SU-DHL-6 (cell line): Measurements from ENCODE around the gene PTPRA.
"Not testable (repeated sequence)": the region's sequence is repeated elsewhere in the genome, so short reads cannot be mapped to it uniquely, and the experiment has no call there.

Source experiments
- H2AFZ ChIP-seq: fragments of 200-600 bp; sonication (generic); 2 replicates; pipeline ENCODE4 v1.6.1; 2014; ENCODE audit warnings: low read depth, mild to moderate bottlenecking, moderate library complexity, mixed read lengths, antibody characterized with exemption, low read length; ENCODE audit not compliant: severe bottlenecking
- H3F3A ChIP-seq: fragments of 200-600 bp; shearing (Covaris generic); 2 replicates; pipeline ENCODE4 v1.6.0; 2016; ENCODE audit warnings: antibody characterized with exemption, mild to moderate bottlenecking; ENCODE audit not compliant: insufficient read depth
- H3K27ac ChIP-seq: fragments of 200-600 bp; sonication (generic); 2 replicates; pipeline ENCODE4 v1.5.1; 2016; ENCODE audit warnings: low read depth, mild to moderate bottlenecking, low read length, moderate library complexity, mixed read lengths
- H3K27me3 ChIP-seq: fragments of 200-600 bp; sonication (generic), shearing (Covaris generic); 2 replicates; pipeline ENCODE4 v1.6.0; 2014; ENCODE audit warnings: mild to moderate bottlenecking, low read length
- H3K36me3 ChIP-seq: fragments of 200-600 bp; sonication (generic); 2 replicates; pipeline ENCODE4 v1.6.1; 2014; ENCODE audit warnings: mild to moderate bottlenecking, low read length, mixed read lengths
- H3K4me2 ChIP-seq: fragments of 300-600, 200-600 bp; shearing (Covaris generic), sonication (generic); 2 replicates; pipeline ENCODE4 v1.6.0; 2014; ENCODE audit warnings: low read length, low read depth, mild to moderate bottlenecking; ENCODE audit not compliant: poor library complexity, severe bottlenecking
- H3K4me3 ChIP-seq: fragments of 200-600 bp; sonication (generic); 2 replicates; pipeline ENCODE4 v1.5.1; 2014; ENCODE audit warnings: antibody characterized with exemption, low read length, mild to moderate bottlenecking, mixed read lengths; ENCODE audit not compliant: insufficient read depth, poor library complexity, severe bottlenecking
- H3K79me2 ChIP-seq: fragments of 200-600 bp; sonication (generic); 2 replicates; pipeline ENCODE4 v1.6.1; 2014; ENCODE audit warnings: mild to moderate bottlenecking, low read length, moderate library complexity; ENCODE audit not compliant: insufficient read depth
- H3K9ac ChIP-seq: fragments of 200-600 bp; sonication (generic); 2 replicates; pipeline ENCODE4 v1.7.0; 2014; ENCODE audit warnings: mild to moderate bottlenecking, low read length
- H3K9me2 ChIP-seq: fragments of 200-600 bp; sonication (generic); replicated peaks from 2 replicates; pipeline ENCODE4 v1.6.1; 2014; ENCODE audit warnings: low read length; ENCODE audit not compliant: insufficient read depth
- H3K9me3 ChIP-seq: fragments of 200-600 bp; sonication (generic); 2 replicates; pipeline ENCODE4 v1.6.1; 2014; ENCODE audit warnings: low read length, mixed read lengths; ENCODE audit not compliant: insufficient read depth
- H4K20me1 ChIP-seq: fragments of 200-600 bp; sonication (generic); 2 replicates; pipeline ENCODE4 v1.6.1; 2014; ENCODE audit warnings: low read depth, mild to moderate bottlenecking, antibody characterized with exemption, low read length, moderate library complexity, mixed read lengths
- EZH2phosphoT487 ChIP-seq: fragments of 200-600 bp; sonication (generic), shearing (Covaris generic); conservative IDR thresholded peaks from 2 replicates; pipeline ENCODE4 v1.6.1; 2018; ENCODE audit warnings: mild to moderate bottlenecking, antibody characterized with exemption, low read length, moderate library complexity, mixed read lengths
- TF ChIP-seq, protein P1 (sequence below): fragments of 200-600 bp; sonication (generic); IDR thresholded peaks from one replicate; pipeline ENCODE4 v1.5.1; 2017; ENCODE audit warnings: antibody characterized with exemption, mild to moderate bottlenecking, low read length, moderate library complexity; ENCODE audit not compliant: insufficient read depth, poor library complexity, severe bottlenecking

Gene PTPRA

DNA sequence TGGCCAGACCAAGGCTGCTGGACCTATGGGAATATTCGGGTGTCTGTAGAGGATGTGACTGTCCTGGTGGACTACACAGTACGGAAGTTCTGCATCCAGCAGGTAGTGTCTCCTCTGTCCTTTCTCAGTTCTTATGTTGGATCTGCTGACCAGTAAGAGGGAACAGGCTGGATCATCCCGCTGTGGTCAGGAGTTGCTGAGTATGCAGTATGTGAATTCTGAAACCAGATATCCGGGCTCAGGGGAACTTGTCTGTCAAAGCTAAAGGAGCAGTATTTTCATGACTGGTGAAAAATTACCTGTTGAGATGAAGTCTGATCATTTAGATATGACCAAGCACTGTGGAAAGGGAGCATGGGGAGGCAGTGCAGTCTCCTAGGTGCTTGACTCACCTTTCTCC is 148.0 kb downstream of the PTPRA start:
- Histone ChIP-seq H3K79me2 (no peaks in the 10 kb centered on the region), H4K20me1 (no peaks in the 10 kb centered on the region), H3K9me2 (no peaks in the 10 kb centered on the region), H3K36me3 (0 out of 2 replicates have a peak, but pooled peaks cover 2% of the 10 kb centered on the region), H3K9ac (no peak overlapping the region), H3K4me3 (no peak overlapping the region), H3K9me3 (no peaks in the 10 kb centered on the region), H2AFZ (no peak overlapping the region), H3F3A (no peaks in the 10 kb centered on the region), H3K27ac (no peak overlapping the region), H3K4me2 (no peak overlapping the region), H3K27me3 (no peaks in the 10 kb centered on the region)
- TF ChIP-seq, protein P1, sequence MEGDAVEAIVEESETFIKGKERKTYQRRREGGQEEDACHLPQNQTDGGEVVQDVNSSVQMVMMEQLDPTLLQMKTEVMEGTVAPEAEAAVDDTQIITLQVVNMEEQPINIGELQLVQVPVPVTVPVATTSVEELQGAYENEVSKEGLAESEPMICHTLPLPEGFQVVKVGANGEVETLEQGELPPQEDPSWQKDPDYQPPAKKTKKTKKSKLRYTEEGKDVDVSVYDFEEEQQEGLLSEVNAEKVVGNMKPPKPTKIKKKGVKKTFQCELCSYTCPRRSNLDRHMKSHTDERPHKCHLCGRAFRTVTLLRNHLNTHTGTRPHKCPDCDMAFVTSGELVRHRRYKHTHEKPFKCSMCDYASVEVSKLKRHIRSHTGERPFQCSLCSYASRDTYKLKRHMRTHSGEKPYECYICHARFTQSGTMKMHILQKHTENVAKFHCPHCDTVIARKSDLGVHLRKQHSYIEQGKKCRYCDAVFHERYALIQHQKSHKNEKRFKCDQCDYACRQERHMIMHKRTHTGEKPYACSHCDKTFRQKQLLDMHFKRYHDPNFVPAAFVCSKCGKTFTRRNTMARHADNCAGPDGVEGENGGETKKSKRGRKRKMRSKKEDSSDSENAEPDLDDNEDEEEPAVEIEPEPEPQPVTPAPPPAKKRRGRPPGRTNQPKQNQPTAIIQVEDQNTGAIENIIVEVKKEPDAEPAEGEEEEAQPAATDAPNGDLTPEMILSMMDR, result no peak
- no peak for TF ChIP-seq EZH2phosphoT487

DNA sequence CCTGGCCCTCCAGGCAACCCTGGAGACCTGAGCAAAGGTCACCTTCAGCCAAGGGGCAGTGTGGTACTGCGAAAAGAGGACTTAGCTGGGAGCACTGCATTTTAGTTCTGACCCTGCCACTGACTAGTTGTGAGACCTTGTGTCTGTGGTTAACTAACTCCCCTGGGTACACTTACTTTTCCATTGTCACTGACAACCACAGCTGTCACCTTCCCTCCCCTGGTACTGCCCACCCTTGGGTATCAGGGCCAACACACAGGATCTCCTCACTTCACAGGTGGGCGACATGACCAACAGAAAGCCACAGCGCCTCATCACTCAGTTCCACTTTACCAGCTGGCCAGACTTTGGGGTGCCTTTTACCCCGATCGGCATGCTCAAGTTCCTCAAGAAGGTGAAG is 148.5 kb downstream of the PTPRA start:
- Histone ChIP-seq H2AFZ (no peak overlapping the region), H3K36me3 (0 out of 2 replicates have a peak, but pooled peaks cover 2% of the 10 kb centered on the region), H3K9me3 (no peaks in the 10 kb centered on the region), H3K9ac (no peak overlapping the region), H3K4me3 (no peak overlapping the region), H4K20me1 (no peaks in the 10 kb centered on the region), H3F3A (no peaks in the 10 kb centered on the region), H3K4me2 (no peak overlapping the region), H3K9me2 (no peaks in the 10 kb centered on the region), H3K27ac (no peak overlapping the region), H3K79me2 (no peaks in the 10 kb centered on the region), H3K27me3 (no peaks in the 10 kb centered on the region)
- TF ChIP-seq EZH2phosphoT487, result no peak

DNA sequence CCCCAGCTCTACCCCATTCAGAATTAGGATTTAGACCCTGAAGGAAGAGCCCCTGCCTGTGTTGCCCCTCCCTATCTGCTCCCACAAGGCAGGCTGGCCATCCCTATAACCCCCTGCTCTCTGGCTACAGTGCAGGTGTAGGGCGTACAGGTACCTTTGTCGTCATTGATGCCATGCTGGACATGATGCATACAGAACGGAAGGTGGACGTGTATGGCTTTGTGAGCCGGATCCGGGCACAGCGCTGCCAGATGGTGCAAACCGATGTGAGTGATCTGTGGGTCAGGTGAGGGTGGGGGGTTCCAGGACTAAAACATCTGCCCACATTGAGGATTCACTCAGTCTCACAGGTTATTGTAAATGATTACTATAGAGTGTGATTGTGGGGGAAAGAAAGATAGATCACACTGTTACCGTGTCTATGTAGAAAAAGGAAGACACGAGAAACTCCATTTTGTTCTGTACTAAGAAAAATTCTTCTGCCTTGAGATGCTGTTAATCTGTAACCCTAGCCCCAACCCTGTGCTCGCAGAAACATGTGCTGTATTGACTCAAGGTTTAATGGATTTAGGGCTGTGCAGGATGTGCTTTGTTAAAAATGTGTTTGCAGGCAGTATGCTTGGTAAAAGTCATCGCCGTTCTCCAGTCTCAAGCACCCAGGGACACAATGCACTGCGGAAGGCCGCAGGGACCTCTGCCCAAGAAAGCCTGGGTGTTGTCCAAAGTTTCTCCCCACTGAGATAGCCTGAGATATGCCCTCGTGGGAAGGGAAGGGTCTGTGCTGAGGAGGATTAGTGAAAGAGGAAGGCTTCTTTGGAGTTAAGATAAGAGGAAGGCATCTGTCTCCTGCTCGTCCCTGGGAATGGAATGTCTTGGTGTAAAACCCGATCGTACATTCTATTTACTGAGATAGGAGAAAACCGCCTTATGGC is 149.5 kb downstream of the PTPRA start:
- not testable (repeated sequence) for H3K27ac ChIP-seq, H3K9me3 ChIP-seq, H3K36me3 ChIP-seq

DNA sequence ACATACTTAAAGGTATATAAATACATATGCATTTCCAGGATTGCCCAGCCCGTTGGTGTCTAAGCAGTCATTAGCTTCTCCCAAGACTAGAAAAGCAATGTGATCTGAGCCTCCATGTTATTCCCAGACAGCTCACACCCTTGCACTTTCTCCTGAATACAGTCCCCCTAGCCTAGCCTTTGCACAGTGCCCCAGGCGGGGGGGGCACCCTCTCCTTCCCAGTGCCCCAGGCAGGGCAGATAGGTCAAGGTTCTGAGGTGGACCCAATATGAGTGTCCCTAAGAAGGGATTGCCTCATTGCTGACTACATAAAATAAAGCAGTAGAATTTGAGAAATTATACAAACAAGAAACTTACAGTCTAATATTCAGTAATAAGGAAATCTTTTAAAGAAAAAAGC is 154.7 kb downstream of the PTPRA start:
- no peak overlapping the region for H3K4me2 ChIP-seq
- H3K9ac ChIP-seq, result no peak overlapping the region
- H2AFZ ChIP-seq, result no peak overlapping the region
- no peak for TF ChIP-seq EZH2phosphoT487
- TF ChIP-seq, protein P1, result no peak
- H3K27ac ChIP-seq, result no peak overlapping the region
- no peaks in the 10 kb centered on the region for H4K20me1 ChIP-seq
- H3K4me3 ChIP-seq, result no peak overlapping the region
- H3K9me3 ChIP-seq, result no peaks in the 10 kb centered on the region
- H3K36me3 ChIP-seq, result 0 out of 2 replicates have a peak, but pooled peaks cover 2% of the 10 kb centered on the region
- no peaks in the 10 kb centered on the region for H3K27me3 ChIP-seq
- H3K79me2 ChIP-seq, result no peaks in the 10 kb centered on the region
- H3K9me2 ChIP-seq, result no peaks in the 10 kb centered on the region
- no peaks in the 10 kb centered on the region for H3F3A ChIP-seq

More for the DNA sequence above, 149.5 kb downstream of the PTPRA start:
- not testable (repeated sequence) for H3K79me2 ChIP-seq, H3K9ac ChIP-seq, H4K20me1 ChIP-seq, H3K4me3 ChIP-seq, H3K9me2 ChIP-seq, H3K27me3 ChIP-seq, H2AFZ ChIP-seq, H3K4me2 ChIP-seq, H3F3A ChIP-seq
